Neural crest cell (in vitro differentiated cells): Measurements from ENCODE around the gene CNN2. TPM values are rescaled to one million over a fixed set of nuclear protein-coding genes. Genes with fewer than 3 reads are reported as not detected.

ENCODE experiments used
- DNase-seq: peaks from one replicate; pipeline ENCODE4 v3.0.0; 2021; ENCODE audit warnings: low read depth, mixed read lengths, low spot score
- H3K27ac Mint-ChIP-seq: one replicate; pipeline ENCODE4 v1.8.0; 2021; ENCODE audit warnings: mild to moderate bottlenecking, mixed read lengths; ENCODE audit not compliant: unreplicated experiment
- H3K27me3 Mint-ChIP-seq: 2 replicates; pipeline ENCODE4 v1.8.0; 2021; ENCODE audit warnings: low read depth, mild to moderate bottlenecking, mixed read lengths
- H3K36me3 Mint-ChIP-seq: 2 replicates; pipeline ENCODE4 v1.8.0; 2021; ENCODE audit warnings: low read depth, mild to moderate bottlenecking, mixed read lengths
- H3K4me1 Mint-ChIP-seq: 2 replicates; pipeline ENCODE4 v1.8.0; 2021; ENCODE audit warnings: mixed read lengths
- H3K4me3 Mint-ChIP-seq: one replicate; pipeline ENCODE4 v1.8.0; 2021; ENCODE audit warnings: mild to moderate bottlenecking, mixed read lengths
- H3K9me3 Mint-ChIP-seq: 2 replicates; pipeline ENCODE4 v1.8.0; 2021; ENCODE audit warnings: mixed read lengths
- CTCF ChIP-seq: fragments of 200-600 bp; sonication (generic); conservative IDR thresholded peaks from 2 replicates; pipeline ENCODE4 v1.5.0; 2021; ENCODE audit warnings: antibody characterized with exemption, mild to moderate bottlenecking
- total RNA-seq: library from RNA; stranded (reverse); gene quantifications from 2 replicates; pipeline ENCODE4 v1.2.1, GENCODE V29; 2021

CNN2 gene
- total RNA-seq, 1 donor from 2014 or later = 140 TPM

GRCh38 chr19:1088416-1089010, 62.1 kb downstream of the CNN2 start:
- Mint-ChIP-seq H3K9me3 (no peaks in the 10 kb centered on the region), H3K4me1 (peaks cover 3% of the 10 kb centered on the region), H3K4me3 (no peak overlapping the region), H3K27me3 (peaks cover 5% of the 10 kb centered on the region), H3K27ac (no peak overlapping the region), H3K36me3 (peaks cover 3% of the 10 kb centered on the region)
- no peak for DNase-seq
- no peak for TF ChIP-seq CTCF

Other genes with a start within 250 kb of the CNN2 start
- 674 and 701 TPM in 2 replicates for gene PTBP1, start 229.2 kb upstream of the CNN2 start, total RNA-seq
- gene PLPPR3, start 204.7 kb upstream of the CNN2 start, total RNA-seq = 46.3 and 50.9 TPM in 2 replicates
- 0.30 and 0.68 TPM in 2 replicates for gene AZU1, start 198.8 kb upstream of the CNN2 start, total RNA-seq
- not detected in 2 replicates for gene PRTN3, start 185.6 kb upstream of the CNN2 start, total RNA-seq
- gene ELANE, start 174.3 kb upstream of the CNN2 start, total RNA-seq = not detected in 2 replicates
- gene CFD, start 166.9 kb upstream of the CNN2 start, total RNA-seq = not detected in 2 replicates
- gene MED16, start 133.4 kb upstream of the CNN2 start, total RNA-seq = 73.9 and 77.7 TPM in 2 replicates
- not detected in 2 replicates for gene RNU6-9, start 133.1 kb upstream of the CNN2 start, total RNA-seq
- gene R3HDM4, start 113.4 kb upstream of the CNN2 start, total RNA-seq = 47.7 and 50.9 TPM in 2 replicates
- 2.2 and 2.4 TPM in 2 replicates for gene KISS1R, start 109.3 kb upstream of the CNN2 start, total RNA-seq
- gene ARID3A, start 100.6 kb upstream of the CNN2 start, total RNA-seq = 48.4 and 58.9 TPM in 2 replicates
- 65.2 and 67.4 TPM in 2 replicates for gene WDR18, start 42.3 kb upstream of the CNN2 start, total RNA-seq
- gene GRIN3B, start 26.2 kb upstream of the CNN2 start, total RNA-seq = 0.12 TPM in 1 of 2 replicates, not detected in the other
- 164 and 170 TPM in 2 replicates for gene TMEM259, start 5.5 kb upstream of the CNN2 start, total RNA-seq
- gene RNU6-2, start 5.1 kb upstream of the CNN2 start, total RNA-seq = not detected in 2 replicates
- gene ABCA7, start 13.5 kb downstream of the CNN2 start, total RNA-seq = 12.8 and 16.3 TPM in 2 replicates
- gene ARHGAP45, start 40.6 kb downstream of the CNN2 start, total RNA-seq = 1.6 and 1.7 TPM in 2 replicates
- gene POLR2E, start 68.8 kb downstream of the CNN2 start, total RNA-seq = 256 and 257 TPM in 2 replicates
- 300 and 313 TPM in 2 replicates for gene GPX4, start 77.4 kb downstream of the CNN2 start, total RNA-seq
- 28.0 and 32.5 TPM in 2 replicates for gene SBNO2, start 147.7 kb downstream of the CNN2 start, total RNA-seq
- gene STK11, start 179.2 kb downstream of the CNN2 start, total RNA-seq = 55.8 and 60.2 TPM in 2 replicates
- gene CBARP, start 211.4 kb downstream of the CNN2 start, total RNA-seq = 26.2 and 27.1 TPM in 2 replicates
- gene ATP5F1D, start 215.1 kb downstream of the CNN2 start, total RNA-seq = 140 and 141 TPM in 2 replicates
- gene MIDN, start 222.0 kb downstream of the CNN2 start, total RNA-seq = 177 and 187 TPM in 2 replicates
- 414 and 421 TPM in 2 replicates for gene CIRBP, start 242.7 kb downstream of the CNN2 start, total RNA-seq
- 33.3 and 36.6 TPM in 2 replicates for gene FAM174C, start 248.9 kb downstream of the CNN2 start, total RNA-seq